Measurements from ENCODE around the gene ZDHHC17.

DNA sequence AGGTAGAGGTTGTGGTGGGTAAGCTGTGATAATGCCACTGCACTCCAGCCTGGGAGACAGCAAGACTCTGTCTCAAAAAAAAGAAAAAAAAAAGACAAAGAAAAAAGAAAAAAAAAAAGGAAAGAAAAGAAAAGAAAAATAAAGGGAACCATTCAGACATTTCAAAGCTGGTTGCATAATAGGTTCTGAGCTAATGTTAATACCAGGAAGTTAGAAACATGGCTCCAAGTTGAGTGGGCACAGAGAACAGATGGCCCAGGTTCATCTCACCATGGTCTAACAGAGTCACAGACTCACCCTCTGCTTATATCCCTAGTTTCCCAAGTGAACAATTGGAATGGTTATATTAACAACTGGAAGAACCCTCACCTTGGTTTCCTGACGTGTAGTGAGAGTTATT lies 17.4 kb upstream of the ZDHHC17 start:
- no peak for TF ChIP-seq ZFX (IDR thresholded peaks at IDR 0.05; ENCODE audit: borderline replicate concordance)
- TF ChIP-seq, protein P1, sequence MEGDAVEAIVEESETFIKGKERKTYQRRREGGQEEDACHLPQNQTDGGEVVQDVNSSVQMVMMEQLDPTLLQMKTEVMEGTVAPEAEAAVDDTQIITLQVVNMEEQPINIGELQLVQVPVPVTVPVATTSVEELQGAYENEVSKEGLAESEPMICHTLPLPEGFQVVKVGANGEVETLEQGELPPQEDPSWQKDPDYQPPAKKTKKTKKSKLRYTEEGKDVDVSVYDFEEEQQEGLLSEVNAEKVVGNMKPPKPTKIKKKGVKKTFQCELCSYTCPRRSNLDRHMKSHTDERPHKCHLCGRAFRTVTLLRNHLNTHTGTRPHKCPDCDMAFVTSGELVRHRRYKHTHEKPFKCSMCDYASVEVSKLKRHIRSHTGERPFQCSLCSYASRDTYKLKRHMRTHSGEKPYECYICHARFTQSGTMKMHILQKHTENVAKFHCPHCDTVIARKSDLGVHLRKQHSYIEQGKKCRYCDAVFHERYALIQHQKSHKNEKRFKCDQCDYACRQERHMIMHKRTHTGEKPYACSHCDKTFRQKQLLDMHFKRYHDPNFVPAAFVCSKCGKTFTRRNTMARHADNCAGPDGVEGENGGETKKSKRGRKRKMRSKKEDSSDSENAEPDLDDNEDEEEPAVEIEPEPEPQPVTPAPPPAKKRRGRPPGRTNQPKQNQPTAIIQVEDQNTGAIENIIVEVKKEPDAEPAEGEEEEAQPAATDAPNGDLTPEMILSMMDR (IDR thresholded peaks at IDR 0.05) = no peak
